ENCODE data around the gene NME9.

DNA sequence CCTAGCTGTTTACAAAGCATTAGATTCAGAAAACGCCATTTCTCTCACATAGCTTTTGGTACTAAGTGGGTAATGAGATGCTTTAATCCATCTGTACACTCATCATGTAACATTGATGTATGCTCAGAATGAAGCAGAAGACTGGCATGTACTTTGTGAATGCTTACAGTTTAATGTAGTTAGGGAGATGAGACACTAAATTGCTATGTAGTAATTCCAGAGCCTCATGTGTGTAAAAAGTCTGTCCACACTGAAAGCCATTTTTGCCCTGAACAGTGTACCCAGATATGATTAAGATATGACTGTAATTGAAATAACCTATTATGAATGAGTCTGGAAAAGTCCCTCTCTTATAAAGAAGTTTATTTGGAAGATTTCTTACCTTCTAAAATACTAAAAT, 76.0 kb downstream of the NME9 start:
- no peak for TF ChIP-seq EP300 (IDR thresholded peaks at IDR 0.05)
- no peak for TF ChIP-seq POLR2AphosphoS5 (IDR thresholded peaks at IDR 0.05)
- no peak for TF ChIP-seq POLR2A (IDR thresholded peaks at IDR 0.05)

All from stomach (tissue), 4 donors.